ENCODE results near the gene CHST15.

Gene CHST15, protein sequence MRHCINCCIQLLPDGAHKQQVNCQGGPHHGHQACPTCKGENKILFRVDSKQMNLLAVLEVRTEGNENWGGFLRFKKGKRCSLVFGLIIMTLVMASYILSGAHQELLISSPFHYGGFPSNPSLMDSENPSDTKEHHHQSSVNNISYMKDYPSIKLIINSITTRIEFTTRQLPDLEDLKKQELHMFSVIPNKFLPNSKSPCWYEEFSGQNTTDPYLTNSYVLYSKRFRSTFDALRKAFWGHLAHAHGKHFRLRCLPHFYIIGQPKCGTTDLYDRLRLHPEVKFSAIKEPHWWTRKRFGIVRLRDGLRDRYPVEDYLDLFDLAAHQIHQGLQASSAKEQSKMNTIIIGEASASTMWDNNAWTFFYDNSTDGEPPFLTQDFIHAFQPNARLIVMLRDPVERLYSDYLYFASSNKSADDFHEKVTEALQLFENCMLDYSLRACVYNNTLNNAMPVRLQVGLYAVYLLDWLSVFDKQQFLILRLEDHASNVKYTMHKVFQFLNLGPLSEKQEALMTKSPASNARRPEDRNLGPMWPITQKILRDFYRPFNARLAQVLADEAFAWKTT

DNA sequence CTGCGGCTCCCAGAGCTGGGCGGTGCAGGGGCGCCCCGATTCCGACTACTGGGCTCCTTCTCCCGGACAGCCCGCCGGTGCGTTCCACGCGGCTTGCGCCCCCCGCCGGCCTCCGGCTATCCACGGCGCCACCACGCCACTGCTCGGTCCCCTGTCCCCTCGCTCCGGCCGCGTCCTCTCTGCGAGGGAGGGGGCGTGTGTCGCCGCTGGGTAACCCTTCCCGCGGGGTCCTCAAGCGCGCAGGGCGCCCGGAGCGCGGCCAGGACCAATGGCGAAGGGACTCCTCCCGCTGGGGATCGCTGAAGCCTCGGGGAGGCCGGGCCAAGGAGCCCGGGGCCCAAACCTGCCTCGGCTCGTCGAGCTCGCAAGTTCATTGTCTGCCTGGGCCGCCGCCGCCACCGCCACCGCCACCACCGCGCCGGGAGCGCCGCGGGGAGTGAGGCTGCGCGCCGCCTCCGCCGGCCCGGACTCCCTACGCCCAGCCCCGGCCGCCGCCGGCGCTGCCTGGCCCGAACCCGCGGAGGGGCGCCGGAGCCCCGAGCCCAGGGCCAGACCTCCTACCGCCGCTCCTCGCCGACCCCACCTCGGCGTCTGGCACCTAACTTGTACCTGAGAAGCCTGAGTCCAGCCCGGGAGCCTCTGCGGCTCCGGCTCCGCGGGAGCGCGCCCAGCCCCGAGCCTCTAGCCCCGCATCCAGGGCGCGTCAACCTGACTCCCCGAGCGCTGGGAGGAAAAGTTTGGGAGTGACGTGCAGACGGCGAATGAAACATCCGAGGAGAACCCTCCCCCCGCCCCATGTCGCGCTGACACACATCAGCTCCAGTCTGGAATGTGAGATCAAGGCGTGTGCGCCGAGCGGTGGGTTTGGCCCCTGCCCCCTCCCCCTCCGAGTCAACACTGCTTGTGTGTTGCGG is at the start of gene CHST15:
TSS of gene CHST15 (minus strand) at position 739 of the 914 bp plus-strand sequence. CDS start 47,386 bp downstream, outside the sequence.
- ChIA-PET POLR2A (interaction anchor here (0.6 kb wide), 1 partner anchor 266 kb away, joined by 3 read pairs; no protein-coding TSS in a partner anchor), CTCF (no interaction called here)
- DNase-seq (ENCODE audit: low read depth, low spot score): no peak
- TF ChIP-seq, protein P1, sequence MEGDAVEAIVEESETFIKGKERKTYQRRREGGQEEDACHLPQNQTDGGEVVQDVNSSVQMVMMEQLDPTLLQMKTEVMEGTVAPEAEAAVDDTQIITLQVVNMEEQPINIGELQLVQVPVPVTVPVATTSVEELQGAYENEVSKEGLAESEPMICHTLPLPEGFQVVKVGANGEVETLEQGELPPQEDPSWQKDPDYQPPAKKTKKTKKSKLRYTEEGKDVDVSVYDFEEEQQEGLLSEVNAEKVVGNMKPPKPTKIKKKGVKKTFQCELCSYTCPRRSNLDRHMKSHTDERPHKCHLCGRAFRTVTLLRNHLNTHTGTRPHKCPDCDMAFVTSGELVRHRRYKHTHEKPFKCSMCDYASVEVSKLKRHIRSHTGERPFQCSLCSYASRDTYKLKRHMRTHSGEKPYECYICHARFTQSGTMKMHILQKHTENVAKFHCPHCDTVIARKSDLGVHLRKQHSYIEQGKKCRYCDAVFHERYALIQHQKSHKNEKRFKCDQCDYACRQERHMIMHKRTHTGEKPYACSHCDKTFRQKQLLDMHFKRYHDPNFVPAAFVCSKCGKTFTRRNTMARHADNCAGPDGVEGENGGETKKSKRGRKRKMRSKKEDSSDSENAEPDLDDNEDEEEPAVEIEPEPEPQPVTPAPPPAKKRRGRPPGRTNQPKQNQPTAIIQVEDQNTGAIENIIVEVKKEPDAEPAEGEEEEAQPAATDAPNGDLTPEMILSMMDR (IDR thresholded peaks at IDR 0.05; ENCODE audit: insufficient read depth, low read length, missing control alignments): no peak
- H3K4me3 ChIP-seq (ENCODE audit: low read depth, low read length): peak within 1 kb of the TSS; percentile 51

DNA sequence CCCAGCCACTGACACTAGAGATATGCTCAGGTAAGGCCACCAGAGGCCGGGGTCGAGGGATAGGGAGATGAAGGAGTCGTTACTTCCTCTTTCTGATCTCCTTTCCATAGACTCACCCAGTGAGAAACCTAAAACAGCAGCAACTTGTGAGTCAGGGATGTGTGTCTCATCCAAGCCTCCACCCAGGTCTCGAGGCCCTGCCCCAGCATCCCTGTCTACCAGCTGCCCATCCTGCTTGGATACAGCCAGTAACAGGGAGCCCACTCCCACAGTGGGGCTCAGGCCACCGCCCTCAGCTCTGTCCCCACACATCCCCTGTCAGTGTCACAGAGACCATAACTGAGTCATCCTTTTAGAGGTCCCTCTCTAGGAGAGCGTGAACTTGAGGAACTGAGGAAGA is 49.6 kb upstream of the CHST15 start:
- ChIA-PET POLR2A (no interaction called here), CTCF (no interaction called here)
- DNase-seq (ENCODE audit: low read depth, low spot score): no peak
- TF ChIP-seq, protein P1 (IDR thresholded peaks at IDR 0.05; ENCODE audit: insufficient read depth, low read length, missing control alignments): no peak
- no peak overlapping the region for H3K4me3 ChIP-seq (ENCODE audit: low read depth, low read length)

DNA sequence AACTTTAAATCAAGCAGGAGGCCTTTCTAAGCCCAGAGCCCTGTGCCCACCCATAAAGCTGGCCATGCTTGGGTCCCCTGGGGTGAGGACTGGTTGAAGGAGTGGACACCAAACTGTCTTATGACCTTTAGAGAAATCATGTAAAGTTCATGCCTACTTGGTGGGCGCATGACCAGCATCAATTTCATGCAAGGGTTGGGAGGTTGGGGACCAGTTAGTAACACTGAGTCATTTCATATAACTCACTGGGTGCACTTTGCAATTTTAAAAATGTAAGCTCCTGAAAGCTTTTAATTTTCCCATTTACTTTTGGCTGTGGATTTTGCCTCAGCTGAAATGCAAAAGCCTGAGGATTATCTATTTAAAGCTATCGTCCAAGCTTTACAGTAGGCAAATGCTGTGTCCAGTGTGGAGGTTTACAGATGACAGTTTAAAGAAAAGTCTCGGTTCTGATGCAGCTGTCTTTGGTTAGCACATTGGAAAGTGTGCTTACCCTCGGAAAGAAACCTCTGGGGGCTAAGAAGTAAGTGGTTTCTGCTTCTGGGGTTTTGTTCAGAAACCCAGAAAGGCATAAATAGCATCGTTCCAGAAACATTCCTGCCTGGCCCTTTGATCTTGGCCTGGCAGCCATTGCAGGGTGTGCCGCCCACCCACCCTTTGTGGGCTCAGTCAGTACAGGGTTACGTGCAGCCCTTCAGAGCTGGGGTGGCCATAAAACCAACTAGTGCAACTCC is 48.8 kb upstream of the CHST15 start:
- ChIA-PET CTCF (interaction anchor here (0.6 kb wide), 1 partner anchor 16 kb away, joined by 3 read pairs; no protein-coding TSS in a partner anchor), POLR2A (no interaction called here)
- TF ChIP-seq, protein P1 (IDR thresholded peaks at IDR 0.05; ENCODE audit: insufficient read depth, low read length, missing control alignments): no peak
- H3K4me3 ChIP-seq (ENCODE audit: low read depth, low read length): no peak overlapping the region
- DNase-seq (ENCODE audit: low read depth, low spot score): no peak

DNA sequence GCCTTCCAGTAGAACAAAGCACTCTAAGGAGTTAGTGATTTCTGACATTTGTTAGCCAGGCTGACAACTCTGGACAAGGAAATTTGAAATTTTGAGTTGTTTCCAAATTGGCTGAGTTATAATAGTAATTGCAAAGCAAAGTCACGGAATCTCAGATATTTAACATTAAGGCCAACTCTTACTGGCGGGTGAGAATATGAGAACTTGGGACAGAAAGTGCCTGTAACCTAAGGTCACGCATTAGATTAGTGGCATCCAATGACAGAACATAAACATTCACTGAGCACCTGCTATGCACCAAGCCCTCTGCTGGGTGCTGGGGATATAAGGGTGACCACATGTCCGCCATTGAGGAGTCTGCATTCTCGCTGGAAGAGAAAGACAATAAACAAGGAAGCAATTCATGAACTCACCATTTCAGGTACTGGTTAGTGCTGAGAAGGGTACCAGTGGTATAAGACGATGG is 45.5 kb upstream of the CHST15 start:
- DNase-seq (ENCODE audit: low read depth, low spot score): no peak
- no peak overlapping the region for H3K4me3 ChIP-seq (ENCODE audit: low read depth, low read length)
- ChIA-PET POLR2A (no interaction called here), CTCF (no interaction called here)
- TF ChIP-seq, protein P1 (IDR thresholded peaks at IDR 0.05; ENCODE audit: insufficient read depth, low read length, missing control alignments): no peak

DNA sequence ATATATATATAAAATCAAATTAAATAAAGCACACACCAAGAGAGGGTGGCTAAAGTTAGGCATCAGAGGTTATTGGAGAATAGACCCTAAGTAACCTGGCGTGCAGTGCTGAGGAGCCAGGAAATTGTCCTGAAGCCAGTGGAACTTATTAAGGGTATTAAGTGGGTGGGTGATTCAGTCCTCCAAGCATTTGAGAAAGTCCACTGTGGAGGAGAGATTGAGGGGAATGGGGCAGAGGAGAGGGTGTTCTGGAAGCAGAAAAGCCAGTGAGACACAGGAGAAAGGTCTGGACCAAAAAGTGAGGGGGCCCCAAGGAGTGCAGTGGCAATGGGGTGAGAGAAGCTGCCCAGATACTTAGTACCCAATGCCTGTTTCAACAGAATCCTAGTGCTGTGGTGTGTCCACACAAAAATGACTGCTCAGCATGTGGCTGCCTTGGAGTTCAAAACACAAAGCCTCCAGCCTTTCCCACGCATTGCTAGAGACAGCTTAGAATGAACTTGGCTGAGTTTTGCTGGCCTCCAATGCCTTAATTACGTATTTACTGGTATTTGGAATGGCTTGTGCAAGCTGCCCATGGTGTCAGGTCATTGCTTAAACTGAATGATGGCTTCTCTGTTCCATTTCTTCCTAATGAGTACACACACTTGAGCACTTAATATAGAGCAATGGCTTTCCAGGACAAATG is 44.9 kb upstream of the CHST15 start:
- TF ChIP-seq, protein P1 (IDR thresholded peaks at IDR 0.05; ENCODE audit: insufficient read depth, low read length, missing control alignments): no peak
- ChIA-PET CTCF (no interaction called here), POLR2A (no interaction called here)
- H3K4me3 ChIP-seq (ENCODE audit: low read depth, low read length): no peak overlapping the region
- no peak for DNase-seq (ENCODE audit: low read depth, low spot score)

Data from AG04449 (cell line).